Left lung (tissue), 10 donors: ENCODE measurements around the gene KCNA3. TPM values are rescaled to one million over a fixed set of nuclear protein-coding genes. Genes with fewer than 3 reads are reported as not detected.

Experiments used
- ATAC-seq: fragments of 200-7000 bp; cut with Tn5 transposase; one replicate; pipeline ENCODE4 v1.9.1; 2020; ENCODE audit warnings: moderate library complexity
- DNase-seq, 4 donors: peaks; one replicate each; pipeline ENCODE4 v3.0.0-alpha.2; 2013 to 2020
- H3K27ac ChIP-seq, 2 donors: fragments of 200-600 bp; sonication (generic) in 1 of 2; one replicate each; pipeline versions ENCODE4 v1.5.0 to v1.8.0; 2020 to 2021
- H3K27me3 ChIP-seq, 2 donors: fragments of 200-600 bp; sonication (generic) in 1 of 2; one replicate each; pipeline versions ENCODE4 v1.5.0 to v1.8.0; 2020 to 2021
- H3K36me3 ChIP-seq, 2 donors: fragments of 200-600 bp; sonication (generic) in 1 of 2; one replicate each; pipeline versions ENCODE4 v1.5.0 to v1.8.0; 2020 to 2021
- H3K4me1 ChIP-seq, 2 donors: fragments of 200-600 bp; one replicate each; pipeline ENCODE4 v1.8.0; 2021
- H3K4me3 ChIP-seq, 2 donors: fragments of 200-600 bp; sonication (generic) in 1 of 2; one replicate each; pipeline versions ENCODE4 v1.5.0 to v1.8.0; 2020 to 2021; ENCODE audit warnings: mild to moderate bottlenecking in 1 of 2
- H3K9me3 ChIP-seq, 2 donors: fragments of 200-600 bp; sonication (generic) in 1 of 2; one replicate each; pipeline versions ENCODE4 v1.5.0 to v1.8.0; 2020 to 2021
- CTCF ChIP-seq, 2 donors: fragments of 200-600 bp; sonication (generic) in 1 of 2; IDR thresholded peaks; one replicate each; pipeline versions ENCODE4 v1.5.0 to v1.8.0; 2021; ENCODE audit warnings: antibody characterized with exemption in 2 of 2
- intact Hi-C, 2 donors: fragments of 100-400 bp; cut with DNase I; formaldehyde crosslinking; loops; one replicate each; pipeline versions ENCODE4 v1.11.2 to v1.14.2; 2022
- polyA plus RNA-seq, 6 donors: library from polyadenylated mRNA; unstranded; fragments of 120-200 nt; gene quantifications; one replicate each; pipeline ENCODE4 v1.2.1, GENCODE V29; 2013; ENCODE audit not compliant: insufficient read length in 6 of 6
- total RNA-seq, 2 donors: library from RNA; stranded (reverse); fragmentation: NEBNext Ultra II Directional; extraction: Animal tissue kit (Norgen Biotek cat#: 25700); gene quantifications; one replicate each; pipeline ENCODE4 v1.2.1, GENCODE V29; 2021
- donor health status: DM: no; HTN: yes; CAD: no.
- donor health status: DM: no; HTN: no; CAD: no.

Gene KCNA3
- total and polyA plus RNA-seq, 8 donors, result 0.81 to 11.3 (median 1.0) TPM

- H3K4me3 ChIP-seq, result no peak overlapping the region
- no peaks in the 10 kb centered on the region for H3K9me3 ChIP-seq
- peaks cover 11 to 38% of the 10 kb centered on the region in 2 donors for H3K4me1 ChIP-seq
- intact Hi-C loops, result no loop called here
- ATAC-seq (peak; percentile 15), DNase-seq (no peak)
- TF ChIP-seq CTCF (IDR thresholded peaks at IDR 0.05), result no peak
- H3K27me3 ChIP-seq, result peaks cover 18 to 50% of the 10 kb centered on the region in 2 donors
- no peak overlapping the region for H3K27ac ChIP-seq
- H3K36me3 ChIP-seq, result no peaks in the 10 kb centered on the region
These were observed 2.2 kb upstream of the KCNA3 start for GRCh38 chr1:110676970-110677369.

GRCh38 chr1:110675060-110675791 lies 486 bp upstream of the KCNA3 start:
- Histone ChIP-seq H3K4me3 (peak overlapping the region; percentile 40 to 56), H3K27ac (peak overlapping the region in 1 of 2 donors; percentile 51), H3K27me3 (peaks cover 18 to 65% of the 10 kb centered on the region in 2 donors), H3K4me1 (peaks cover 11 to 42% of the 10 kb centered on the region in 2 donors), H3K9me3 (no peaks in the 10 kb centered on the region), H3K36me3 (no peaks in the 10 kb centered on the region)
- peak; percentile 7 for ATAC-seq
- no peak for TF ChIP-seq CTCF (IDR thresholded peaks at IDR 0.05)
- intact Hi-C loops, result no loop called here
- peak in 1 of 4 donors; percentile 78 for DNase-seq

- Histone ChIP-seq H3K4me3 (peak overlapping the region; percentile 40 to 56), H3K9me3 (no peaks in the 10 kb centered on the region), H3K4me1 (peaks cover 11 to 53% of the 10 kb centered on the region in 2 donors), H3K36me3 (no peaks in the 10 kb centered on the region), H3K27me3 (peaks cover 18 to 65% of the 10 kb centered on the region in 2 donors), H3K27ac (peak overlapping the region; percentile 51 to 57)
- no peak for ATAC-seq
- intact Hi-C loops, result no loop called here
- peak in 1 of 4 donors; percentile 78 for DNase-seq
- no peak for TF ChIP-seq CTCF (IDR thresholded peaks at IDR 0.05)
These were observed 869 bp downstream of the KCNA3 start for GRCh38 chr1:110673805-110674336.

- TF ChIP-seq CTCF (IDR thresholded peaks at IDR 0.05), result no peak
- intact Hi-C loops, result no loop called here
- H3K9me3 ChIP-seq, result no peaks in the 10 kb centered on the region
- ATAC-seq (no peak), DNase-seq (peak in 1 of 4 donors; percentile 43)
- peaks cover 11 to 53% of the 10 kb centered on the region in 2 donors for H3K4me1 ChIP-seq
- H3K27me3 ChIP-seq, result peaks cover 18 to 65% of the 10 kb centered on the region in 2 donors
- peak overlapping the region; percentile 46 to 57 for H3K27ac ChIP-seq
- no peaks in the 10 kb centered on the region for H3K36me3 ChIP-seq
- peak overlapping the region; percentile 16 to 56 for H3K4me3 ChIP-seq
These were observed 1.5 kb downstream of the KCNA3 start for GRCh38 chr1:110673197-110673701.

- peaks cover 18 to 65% of the 10 kb centered on the region in 2 donors for H3K27me3 ChIP-seq
- peak overlapping the region; percentile 22 to 46 for H3K27ac ChIP-seq
- no peaks in the 10 kb centered on the region for H3K9me3 ChIP-seq
- H3K4me3 ChIP-seq, result peak overlapping the region; percentile 16 to 56
- intact Hi-C loops, result no loop called here
- peak; percentile 44 for ATAC-seq
- no peaks in the 10 kb centered on the region for H3K36me3 ChIP-seq
- no peak for DNase-seq
- no peak for TF ChIP-seq CTCF (IDR thresholded peaks at IDR 0.05)
- peaks cover 11 to 53% of the 10 kb centered on the region in 2 donors for H3K4me1 ChIP-seq
These were observed 2.0 kb downstream of the KCNA3 start for GRCh38 chr1:110672753-110673108.
